ENCODE results near the gene DAGLA. TPM values are rescaled to one million over a fixed set of nuclear protein-coding genes. Genes with fewer than 3 reads are reported as not detected.

DAGLA gene
- total RNA-seq, 1 donor from 2014 or later: 21.0 TPM

- Mint-ChIP-seq H3K9me3 (no peaks in the 10 kb centered on the region), H3K4me3 (no peak overlapping the region), H3K36me3 (ENCODE audit: low read depth) (peaks cover 3% of the 10 kb centered on the region), H3K4me1 (peaks cover 4% of the 10 kb centered on the region), H3K27me3 (ENCODE audit: low read depth) (peaks cover 4% of the 10 kb centered on the region), H3K27ac (ENCODE audit: unreplicated experiment) (no peak overlapping the region)
- no peak for DNase-seq (ENCODE audit: low read depth, low spot score)
- TF ChIP-seq CTCF (conservative IDR thresholded peaks at IDR 0.05): no peak
Observed at GRCh38 chr11:61742391-61742790, 62.2 kb downstream of the DAGLA start.

GRCh38 chr11:61743486-61744095, 63.4 kb downstream of the DAGLA start:
- Mint-ChIP-seq H3K36me3 (ENCODE audit: low read depth) (peaks cover 3% of the 10 kb centered on the region), H3K27me3 (ENCODE audit: low read depth) (peaks cover 4% of the 10 kb centered on the region), H3K4me3 (no peak overlapping the region), H3K27ac (ENCODE audit: unreplicated experiment) (no peak overlapping the region), H3K4me1 (peaks cover 9% of the 10 kb centered on the region), H3K9me3 (no peaks in the 10 kb centered on the region)
- no peak for DNase-seq (ENCODE audit: low read depth, low spot score)
- TF ChIP-seq CTCF (conservative IDR thresholded peaks at IDR 0.05): no peak

- no peak for TF ChIP-seq CTCF (conservative IDR thresholded peaks at IDR 0.05)
- peak overlapping the region; percentile 35 for H3K27ac Mint-ChIP-seq (ENCODE audit: unreplicated experiment)
- H3K4me3 Mint-ChIP-seq: no peak overlapping the region
- peaks cover 3% of the 10 kb centered on the region for H3K36me3 Mint-ChIP-seq (ENCODE audit: low read depth)
- H3K9me3 Mint-ChIP-seq: no peaks in the 10 kb centered on the region
- peaks cover 6% of the 10 kb centered on the region for H3K27me3 Mint-ChIP-seq (ENCODE audit: low read depth)
- peaks cover 15% of the 10 kb centered on the region for H3K4me1 Mint-ChIP-seq
- no peak for DNase-seq (ENCODE audit: low read depth, low spot score)
Observed at GRCh38 chr11:61744181-61744580, 64.0 kb downstream of the DAGLA start.

GRCh38 chr11:61744609-61745156, 64.5 kb downstream of the DAGLA start:
- no peak for TF ChIP-seq CTCF (conservative IDR thresholded peaks at IDR 0.05)
- Mint-ChIP-seq H3K27ac (ENCODE audit: unreplicated experiment) (no peak overlapping the region), H3K4me3 (no peak overlapping the region), H3K4me1 (peaks cover 20% of the 10 kb centered on the region), H3K9me3 (no peaks in the 10 kb centered on the region), H3K27me3 (ENCODE audit: low read depth) (peaks cover 11% of the 10 kb centered on the region), H3K36me3 (ENCODE audit: low read depth) (peaks cover 3% of the 10 kb centered on the region)
- DNase-seq (ENCODE audit: low read depth, low spot score): no peak

GRCh38 chr11:61745781-61746441, 65.7 kb downstream of the DAGLA start:
- Mint-ChIP-seq H3K27me3 (ENCODE audit: low read depth) (peaks cover 19% of the 10 kb centered on the region), H3K4me1 (peaks cover 22% of the 10 kb centered on the region), H3K27ac (ENCODE audit: unreplicated experiment) (no peak overlapping the region), H3K4me3 (peak overlapping the region; percentile 66), H3K36me3 (ENCODE audit: low read depth) (peaks cover 3% of the 10 kb centered on the region), H3K9me3 (no peaks in the 10 kb centered on the region)
- DNase-seq (ENCODE audit: low read depth, low spot score): no peak
- TF ChIP-seq CTCF (conservative IDR thresholded peaks at IDR 0.05): no peak
